Measurements from ENCODE around the gene MRPL37. TPM values are rescaled to one million over a fixed set of nuclear protein-coding genes. Genes with fewer than 3 reads are reported as not detected.
A peak's percentile ranks its signal among the peaks of the same experiment; 100 is the strongest.
"Not testable (repeated sequence)": the region's sequence is repeated elsewhere in the genome, so short reads cannot be mapped to it uniquely, and the experiment has no call there.

Gene MRPL37
- 10 to 100 TPM; 73.5 to 88.4 (median 81.7) TPM for polyA plus RNA-seq (ENCODE audit: insufficient read length in 4 of 4)

DNA sequence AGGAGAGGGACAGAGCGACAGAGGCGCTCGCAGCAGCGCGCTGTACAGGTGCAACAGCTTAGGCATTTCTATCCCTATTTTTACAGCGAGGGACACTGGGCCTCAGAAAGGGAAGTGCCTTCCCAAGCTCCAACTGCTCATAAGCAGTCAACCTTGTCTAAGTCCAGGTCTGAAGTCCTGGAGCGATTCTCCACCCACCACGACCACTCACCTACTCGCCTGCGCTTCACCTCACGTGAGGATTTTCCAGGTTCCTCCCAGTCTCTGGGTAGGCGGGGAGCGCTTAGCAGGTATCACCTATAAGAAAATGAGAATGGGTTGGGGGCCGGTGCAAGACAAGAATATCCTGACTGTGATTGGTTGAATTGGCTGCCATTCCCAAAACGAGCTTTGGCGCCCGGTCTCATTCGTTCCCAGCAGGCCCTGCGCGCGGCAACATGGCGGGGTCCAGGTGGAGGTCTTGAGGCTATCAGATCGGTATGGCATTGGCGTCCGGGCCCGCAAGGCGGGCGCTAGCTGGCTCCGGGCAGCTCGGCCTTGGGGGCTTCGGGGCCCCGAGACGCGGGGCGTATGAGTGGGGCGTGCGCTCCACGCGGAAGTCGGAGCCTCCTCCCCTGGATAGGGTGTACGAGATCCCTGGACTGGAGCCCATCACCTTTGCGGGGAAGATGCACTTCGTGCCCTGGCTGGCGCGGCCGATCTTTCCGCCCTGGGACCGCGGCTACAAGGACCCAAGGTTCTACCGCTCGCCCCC lies at the start of gene MRPL37, which contains the start of gene CYB5RL:
Gene MRPL37, plus strand, starts transcription at position 403 of the 754 bp plus-strand sequence. Its CDS starts 77 bp downstream, at position 480.
Gene CYB5RL, minus strand, starts transcription at position 266 of the 754 bp plus-strand sequence. CDS start 4,414 bp downstream, outside the sequence.
- DNase-seq (ENCODE audit: low read depth in 4 of 4, low spot score in 2 of 4), result peak; percentile 87 to 98 (median 94)

DNA sequence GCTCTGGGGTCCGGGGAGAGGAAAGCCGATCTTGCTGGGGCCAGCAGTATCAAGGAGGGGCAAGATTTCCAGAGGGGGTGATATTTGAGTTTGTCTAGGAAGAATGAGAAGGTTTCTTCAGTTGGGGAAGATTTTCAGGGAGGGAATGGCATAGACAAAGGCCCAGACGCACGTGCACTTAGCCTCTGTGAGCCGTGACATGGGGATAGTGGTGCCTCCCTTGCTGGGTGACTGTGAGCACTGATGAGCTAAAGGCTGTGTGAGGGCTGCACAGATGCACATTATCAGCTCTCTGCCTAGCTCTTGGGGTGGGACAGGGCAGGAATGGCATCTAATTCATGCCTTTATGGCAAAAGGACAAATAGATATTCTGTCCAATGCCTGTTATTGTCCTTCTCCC lies 49.0 kb upstream of the MRPL37 start:
- no peak for DNase-seq (ENCODE audit: low read depth in 4 of 4, low spot score in 2 of 4)

DNA sequence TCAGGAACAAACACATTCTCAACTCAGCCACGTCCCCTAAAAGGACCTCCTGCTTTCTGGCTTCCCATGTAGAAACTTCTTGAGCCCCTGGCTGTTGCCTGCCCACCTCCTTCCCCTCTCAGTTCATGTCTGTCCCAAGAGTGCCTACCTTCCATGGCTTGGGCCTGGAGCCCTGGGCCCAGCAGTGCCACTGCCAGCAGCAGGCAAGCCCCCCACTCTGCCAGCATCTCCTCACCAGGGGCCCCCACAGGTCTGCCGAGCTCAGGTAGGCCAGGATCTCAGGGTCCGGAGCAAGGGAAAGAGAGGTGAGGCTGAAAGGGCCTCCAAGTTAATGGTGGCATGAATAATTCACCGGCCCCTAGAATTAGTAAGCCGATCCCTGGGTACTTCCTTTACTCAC lies 47.3 kb upstream of the MRPL37 start, which contains the start of gene CDCP2:
Gene CDCP2, minus strand, starts transcription at position 305 of the 400 bp plus-strand sequence. Its CDS starts 78 bp downstream, at position 227.
- no peak for DNase-seq (ENCODE audit: low read depth in 4 of 4, low spot score in 2 of 4)

DNA sequence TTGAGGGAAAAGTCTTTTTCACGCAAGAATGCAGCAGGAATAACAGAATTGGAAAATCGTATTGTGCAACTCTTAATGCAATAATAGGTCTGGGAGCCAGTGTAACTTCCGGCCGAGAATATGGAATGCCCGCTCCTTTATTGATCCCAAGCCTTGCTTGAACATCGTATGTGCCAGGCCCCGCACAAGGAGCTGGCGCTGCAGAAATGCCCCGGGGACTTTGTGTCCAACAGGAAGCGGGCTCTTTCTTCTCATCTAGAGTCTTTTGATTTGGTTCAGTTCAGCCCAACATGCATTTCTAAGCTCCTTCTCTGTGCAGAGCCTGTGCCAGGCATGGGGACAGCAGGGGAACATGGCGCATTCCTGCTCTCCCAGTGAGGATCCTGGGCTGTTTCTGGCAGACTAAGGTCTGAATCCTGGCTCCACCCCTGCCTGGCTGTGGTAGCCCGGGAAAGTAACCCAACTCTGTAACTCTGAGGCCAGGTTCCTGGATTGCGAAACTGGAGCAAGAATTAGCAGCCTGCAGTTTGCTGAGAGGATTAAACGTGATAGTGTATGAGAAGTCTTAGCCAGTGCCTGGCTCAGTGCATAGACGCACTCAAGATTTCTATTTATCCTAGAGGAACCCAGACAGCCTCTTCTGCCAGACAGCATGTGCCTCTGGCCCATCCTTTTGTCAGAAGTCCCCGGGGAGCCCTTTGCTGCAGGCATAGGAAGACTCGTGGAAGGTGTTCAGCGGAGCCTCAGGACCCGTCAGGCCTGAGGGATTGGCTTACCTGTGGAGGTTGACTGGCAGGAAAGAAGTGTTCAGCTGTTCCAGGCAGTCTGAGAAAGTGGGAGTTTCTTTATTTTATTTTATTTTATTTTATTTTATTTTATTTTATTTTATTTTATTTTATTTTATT lies 46.2 kb upstream of the MRPL37 start:
- no peak for DNase-seq (ENCODE audit: low read depth in 4 of 4, low spot score in 2 of 4)

DNA sequence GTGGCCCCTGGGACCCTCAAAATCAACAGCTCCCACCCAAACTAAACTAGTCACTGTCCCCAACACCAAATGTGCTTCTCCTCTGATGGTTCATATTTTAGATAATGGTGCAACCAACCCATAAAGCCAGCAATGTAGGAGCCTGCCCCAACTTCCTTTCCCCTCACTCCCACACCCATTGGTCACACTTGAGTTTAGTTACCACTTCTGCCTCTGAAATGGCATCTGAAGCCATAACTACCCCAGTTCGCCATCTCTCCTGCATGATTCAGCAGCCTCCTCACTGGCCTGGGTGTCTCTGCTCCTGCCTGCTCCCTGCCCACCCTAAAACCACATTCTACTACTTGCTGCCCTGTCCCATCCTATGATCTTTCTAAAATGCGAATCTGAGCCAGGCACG lies 43.8 kb upstream of the MRPL37 start:
- no peak for DNase-seq (ENCODE audit: low read depth in 4 of 4, low spot score in 2 of 4)

DNA sequence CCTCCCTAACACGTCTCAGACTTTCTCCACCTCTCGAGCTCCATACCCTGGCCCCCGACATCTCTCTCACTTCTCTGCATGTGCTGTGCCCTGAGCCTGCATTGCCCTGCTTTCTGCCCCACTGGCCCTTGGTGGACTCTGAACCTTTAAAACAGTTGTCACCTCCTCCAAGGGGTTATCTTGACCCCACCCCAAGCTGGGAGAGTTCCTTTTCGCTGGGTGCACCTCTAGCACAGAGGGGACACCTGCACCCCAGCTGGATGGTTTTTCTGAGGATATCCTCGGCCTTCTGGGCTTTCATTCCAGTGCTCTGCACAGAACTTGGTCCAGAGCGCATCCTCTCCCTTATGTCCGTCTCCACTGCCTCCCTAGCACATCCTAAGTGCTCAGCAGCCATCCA lies 43.0 kb upstream of the MRPL37 start:
- DNase-seq (ENCODE audit: low read depth in 4 of 4, low spot score in 2 of 4), result no peak

DNA sequence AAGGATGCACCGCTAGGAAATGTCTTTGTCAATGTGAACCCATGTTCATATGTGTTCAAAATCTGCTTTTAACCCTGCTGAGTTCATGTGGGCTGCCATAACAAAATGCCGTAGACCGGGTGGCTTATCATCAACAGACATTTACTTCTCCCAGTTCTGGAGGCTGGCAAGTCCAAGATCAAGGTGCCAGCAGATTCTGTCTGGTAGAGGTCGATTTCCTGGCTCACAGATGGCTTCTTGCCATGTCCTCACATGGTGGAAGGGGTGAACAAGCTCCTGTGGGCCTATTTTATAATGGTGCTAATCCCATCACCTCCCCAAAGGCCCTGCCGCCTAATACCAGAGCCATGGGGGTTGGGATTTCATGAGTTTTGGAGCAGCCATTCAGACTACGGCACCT lies 42.6 kb upstream of the MRPL37 start:
- no peak for DNase-seq (ENCODE audit: low read depth in 4 of 4, low spot score in 2 of 4)

DNA sequence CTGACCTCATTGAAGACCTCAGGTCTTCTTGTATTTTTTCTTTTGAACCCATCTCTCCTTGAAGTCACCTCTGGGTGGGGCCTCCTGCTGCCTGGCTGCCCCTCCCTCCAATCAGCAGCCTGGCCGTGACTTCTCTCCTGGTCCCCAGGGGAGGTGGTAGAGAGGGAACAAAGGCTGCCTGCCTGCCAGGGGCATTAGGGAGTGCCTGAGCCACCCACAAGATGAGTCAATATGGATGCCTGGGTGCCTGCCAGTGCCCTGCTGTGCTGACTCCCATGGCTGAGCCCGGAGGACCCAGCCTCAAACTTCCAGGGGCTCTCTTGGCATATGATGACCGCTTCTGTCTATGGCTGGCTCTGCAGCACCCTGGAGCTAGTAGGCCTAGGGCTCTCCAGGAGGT lies 41.9 kb upstream of the MRPL37 start:
- no peak for DNase-seq (ENCODE audit: low read depth in 4 of 4, low spot score in 2 of 4)

DNA sequence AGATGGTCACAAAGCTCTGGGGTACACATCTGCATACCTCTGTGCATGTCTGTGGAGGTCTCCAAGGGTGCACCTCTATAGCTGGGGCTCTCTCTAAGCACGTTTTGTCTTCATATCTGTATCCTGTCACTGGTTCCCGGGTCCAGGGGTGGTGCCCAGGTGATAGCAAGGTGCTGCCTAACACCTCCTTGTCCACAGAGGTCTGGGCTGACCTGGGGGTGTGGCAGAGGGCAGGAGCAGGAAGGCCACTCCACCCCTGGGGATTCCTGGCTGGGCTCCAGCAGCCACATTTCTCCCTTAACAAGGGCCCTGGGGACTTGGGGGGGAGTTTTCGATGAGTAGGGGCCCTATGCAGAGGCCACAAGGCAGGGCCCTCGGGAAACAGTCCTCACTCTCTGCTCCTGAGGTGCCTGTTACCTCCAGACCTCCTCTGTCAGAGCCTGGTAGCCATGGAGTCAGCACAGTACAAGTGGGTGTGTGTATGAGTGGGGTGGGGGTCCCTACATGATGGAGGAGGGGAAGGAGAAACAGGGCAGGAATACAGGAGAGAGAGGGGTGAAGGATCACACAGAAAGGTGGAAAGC lies 40.1 kb upstream of the MRPL37 start:
- no peak for DNase-seq (ENCODE audit: low read depth in 4 of 4, low spot score in 2 of 4)

DNA sequence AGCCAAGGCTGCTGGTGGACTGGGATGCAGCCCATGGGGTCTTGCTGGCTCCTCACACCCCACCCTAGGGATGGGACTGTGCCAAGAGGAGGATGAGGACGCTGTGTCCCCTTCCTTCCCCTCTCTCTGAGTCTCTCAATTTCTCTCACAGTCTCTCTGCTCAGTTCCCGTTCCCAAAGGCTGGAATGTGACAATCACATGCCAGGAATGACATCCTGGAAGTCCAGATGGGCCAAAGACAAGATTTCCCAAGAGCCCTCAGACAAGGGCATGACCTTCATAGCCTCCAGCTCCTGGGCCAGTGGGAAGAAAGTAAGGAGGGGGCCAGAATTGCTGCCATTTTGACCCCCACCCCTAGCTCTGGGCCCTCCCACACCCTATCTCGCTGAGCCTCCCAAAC lies 39.6 kb upstream of the MRPL37 start:
- no peak for DNase-seq (ENCODE audit: low read depth in 4 of 4, low spot score in 2 of 4)

DNA sequence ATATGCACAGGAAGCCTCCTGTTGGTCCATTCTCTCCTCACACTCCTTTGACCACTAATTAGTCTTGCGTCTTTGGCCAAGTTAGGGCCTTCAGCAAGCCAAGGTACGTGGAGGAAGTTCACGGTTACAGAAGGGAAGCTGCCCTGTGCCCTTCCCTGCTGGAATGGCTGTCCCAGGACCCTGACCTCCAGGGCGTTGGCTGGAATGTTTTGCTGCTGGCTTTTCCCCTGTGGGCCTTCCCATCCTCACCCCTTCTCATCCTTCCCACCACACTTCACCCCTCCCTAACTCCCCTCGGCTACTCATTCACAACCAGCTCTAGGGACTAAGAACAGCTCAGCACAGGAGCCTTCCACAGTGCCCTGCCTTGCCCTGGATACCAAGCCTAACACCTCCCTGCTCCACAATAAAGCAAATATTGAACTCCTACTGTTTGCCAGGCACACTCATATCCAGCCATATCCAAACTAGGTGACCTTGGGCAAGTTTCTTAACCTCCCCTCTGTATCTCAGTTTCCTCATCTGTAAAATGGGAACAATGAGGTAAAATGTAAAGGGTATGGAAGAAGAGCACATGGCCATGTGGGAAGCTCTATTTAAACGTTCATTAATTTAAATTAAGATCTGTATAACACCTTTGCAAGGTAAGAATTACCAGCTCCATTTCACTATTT lies 38.3 kb upstream of the MRPL37 start:
- no peak for DNase-seq (ENCODE audit: low read depth in 4 of 4, low spot score in 2 of 4)

DNA sequence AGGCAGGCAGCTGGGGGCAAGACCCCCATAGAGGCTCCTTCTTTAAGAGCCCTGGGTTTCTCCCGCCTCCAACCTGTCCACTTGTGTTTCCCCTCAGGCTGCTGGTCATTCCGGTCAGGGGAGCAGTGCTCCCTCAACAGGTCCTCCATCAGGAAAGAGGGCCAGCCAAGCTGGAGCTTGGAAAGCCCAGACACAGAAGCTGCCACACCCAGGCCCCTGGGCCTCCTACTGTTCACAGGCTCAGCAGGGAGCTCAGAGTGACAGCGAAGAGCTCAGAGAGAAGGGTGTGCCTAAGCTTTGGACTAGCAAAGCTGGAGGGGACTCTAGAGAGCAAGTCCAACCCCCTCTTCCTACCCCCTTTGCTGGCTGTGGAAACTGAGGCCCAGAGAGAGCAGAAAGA lies 36.9 kb upstream of the MRPL37 start:
- no peak for DNase-seq (ENCODE audit: low read depth in 4 of 4, low spot score in 2 of 4)

DNA sequence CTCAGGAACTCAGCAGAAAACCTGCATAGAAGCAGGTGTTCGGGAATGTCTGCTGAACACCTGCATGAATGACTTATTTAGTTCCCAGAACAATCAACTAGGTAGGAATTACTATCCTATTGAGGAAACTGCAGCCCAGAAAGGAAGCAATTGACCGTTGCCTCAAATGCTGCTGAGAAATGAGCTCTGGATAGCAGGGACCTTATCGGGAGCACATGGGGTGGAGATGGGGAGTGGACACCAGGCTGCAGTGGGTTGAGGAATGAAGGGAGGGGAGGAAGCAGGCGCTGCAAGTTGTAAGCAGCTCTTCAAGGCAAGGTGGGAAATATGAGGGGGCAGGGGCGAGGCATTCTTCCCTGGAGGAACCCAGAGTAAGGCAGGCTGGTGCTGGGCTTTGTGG lies 36.4 kb upstream of the MRPL37 start:
- no peak for DNase-seq (ENCODE audit: low read depth in 4 of 4, low spot score in 2 of 4)

DNA sequence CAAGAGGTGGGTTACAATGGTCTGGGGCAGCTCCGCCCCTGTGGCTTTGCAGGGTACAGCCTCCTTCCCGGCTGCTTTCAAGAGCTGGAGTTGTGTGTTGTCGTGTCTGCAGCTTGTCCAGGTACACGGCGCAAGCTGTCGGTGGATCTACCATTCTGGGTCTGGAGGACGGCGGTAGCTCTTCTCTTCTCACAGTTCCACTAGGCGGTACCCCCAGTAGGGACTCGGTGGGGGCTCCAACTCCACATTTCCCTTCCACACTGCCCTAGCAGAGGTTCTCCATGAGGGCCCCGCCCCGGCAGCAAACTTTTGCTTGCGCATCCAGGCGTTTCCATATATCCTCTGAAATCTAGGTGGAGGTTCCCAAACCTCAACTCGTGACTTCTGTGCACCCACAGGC lies 34.8 kb upstream of the MRPL37 start:
- no peak for DNase-seq (ENCODE audit: low read depth in 4 of 4, low spot score in 2 of 4)

DNA sequence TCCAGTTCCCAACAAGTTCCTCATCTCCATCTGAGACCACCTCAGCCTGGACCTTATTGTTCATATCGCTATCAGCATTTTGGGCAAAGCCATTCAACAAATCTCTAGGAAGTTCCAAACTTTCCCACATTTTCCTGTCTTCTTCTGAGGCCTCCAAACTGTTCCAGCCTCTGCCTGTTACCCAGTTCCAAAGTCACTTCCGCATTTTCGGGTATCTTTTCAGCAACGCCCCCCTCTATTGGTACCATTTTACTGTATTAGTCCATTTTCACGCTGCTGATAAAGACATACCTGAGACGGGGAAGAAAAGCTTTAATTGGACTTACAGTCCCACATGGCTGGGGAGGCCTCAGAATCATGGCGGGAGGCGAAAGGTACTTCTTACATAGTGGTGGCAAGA lies 33.6 kb upstream of the MRPL37 start:
- not testable (repeated sequence) for DNase-seq (ENCODE audit: low read depth in 4 of 4, low spot score in 2 of 4)

DNA sequence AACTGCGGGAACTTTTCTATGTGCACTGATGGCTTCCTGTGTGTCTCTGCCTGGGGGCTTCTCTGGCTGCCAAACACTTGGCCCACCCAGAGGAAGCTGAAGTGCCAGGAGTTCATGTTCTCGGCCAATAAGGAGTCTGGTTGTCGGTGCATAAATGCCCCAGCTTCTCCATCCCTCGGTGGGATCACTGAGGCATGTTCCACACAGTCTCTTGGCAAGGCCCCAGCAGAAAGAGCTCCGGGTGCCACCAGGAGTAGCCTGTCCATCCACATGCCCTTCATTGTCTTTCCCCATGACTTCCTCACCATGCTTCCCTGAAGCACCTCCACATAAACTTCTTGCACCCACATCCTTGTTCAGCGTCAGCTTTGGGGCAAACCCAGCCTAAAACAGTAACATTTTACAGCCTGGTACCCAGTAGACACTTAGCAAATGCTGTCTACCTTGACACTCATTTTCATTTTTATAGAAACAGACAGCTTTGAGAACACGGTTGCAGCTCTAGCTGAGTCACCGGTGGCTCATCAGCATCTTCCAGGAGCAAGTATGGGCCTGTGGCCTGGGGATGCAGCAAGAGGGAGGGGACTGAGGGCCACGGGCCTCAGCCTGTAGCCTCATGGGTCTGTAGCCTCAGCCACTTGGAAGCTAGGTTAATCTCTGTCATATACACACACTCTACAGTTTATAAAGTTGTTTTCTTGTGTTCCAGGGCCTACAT lies 32.4 kb upstream of the MRPL37 start:
- no peak for DNase-seq (ENCODE audit: low read depth in 4 of 4, low spot score in 2 of 4)

DNA sequence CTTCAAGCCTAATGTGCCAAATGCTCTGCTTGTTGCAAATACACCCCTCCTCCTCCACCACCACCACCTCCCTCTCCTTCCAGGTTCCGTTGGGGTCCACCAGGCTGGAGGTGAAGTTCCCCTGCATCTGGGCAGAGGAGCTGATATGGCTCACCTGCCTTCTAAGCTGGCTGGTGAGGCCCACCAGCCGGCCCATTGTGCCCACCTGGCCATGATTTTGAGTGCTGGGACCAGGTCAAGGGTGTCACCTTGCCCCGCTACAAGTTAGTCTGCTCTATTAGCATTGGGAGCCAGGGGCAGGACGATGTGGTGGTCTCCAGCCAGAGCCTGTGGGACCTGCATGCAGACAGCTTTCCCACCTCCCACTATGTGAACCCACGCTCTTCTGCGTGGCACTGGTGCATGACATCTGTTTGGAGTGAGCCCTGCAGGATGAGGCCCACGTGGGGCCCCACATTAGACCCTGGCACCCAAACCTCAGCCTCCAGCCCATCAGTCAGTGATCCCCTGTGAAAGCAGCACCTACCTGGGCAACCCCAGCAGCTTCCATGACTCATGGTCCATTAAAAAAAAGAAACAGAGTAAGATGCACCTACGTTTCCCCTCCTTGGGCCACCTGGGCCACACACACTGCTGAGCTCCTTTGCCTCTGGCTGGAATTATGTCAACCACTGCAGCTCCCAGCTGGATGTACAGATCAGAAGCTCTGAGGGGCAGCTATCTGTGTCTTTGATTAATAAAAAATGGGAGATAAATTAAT lies 31.6 kb upstream of the MRPL37 start:
- DNase-seq (ENCODE audit: low read depth in 4 of 4, low spot score in 2 of 4), result no peak

DNA sequence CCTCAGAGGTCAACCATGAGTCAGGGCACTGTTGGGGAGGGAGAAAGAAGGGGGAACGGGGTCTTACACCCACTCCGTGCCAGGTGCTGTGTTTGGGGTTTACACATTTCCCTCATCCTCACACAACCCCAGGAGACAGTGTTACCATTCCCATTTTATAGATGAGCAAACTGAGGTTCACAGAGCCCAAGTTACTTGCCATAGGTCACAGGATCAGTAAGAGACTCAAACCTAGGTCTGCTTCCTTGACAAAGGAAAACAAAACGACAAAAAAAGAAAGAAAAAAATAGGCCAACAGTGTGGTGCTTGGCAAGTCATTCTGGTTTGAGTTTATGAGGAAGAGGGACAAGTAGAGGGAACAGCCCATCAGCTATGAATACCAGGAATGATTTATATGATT lies 30.9 kb upstream of the MRPL37 start:
- no peak for DNase-seq (ENCODE audit: low read depth in 4 of 4, low spot score in 2 of 4)

DNA sequence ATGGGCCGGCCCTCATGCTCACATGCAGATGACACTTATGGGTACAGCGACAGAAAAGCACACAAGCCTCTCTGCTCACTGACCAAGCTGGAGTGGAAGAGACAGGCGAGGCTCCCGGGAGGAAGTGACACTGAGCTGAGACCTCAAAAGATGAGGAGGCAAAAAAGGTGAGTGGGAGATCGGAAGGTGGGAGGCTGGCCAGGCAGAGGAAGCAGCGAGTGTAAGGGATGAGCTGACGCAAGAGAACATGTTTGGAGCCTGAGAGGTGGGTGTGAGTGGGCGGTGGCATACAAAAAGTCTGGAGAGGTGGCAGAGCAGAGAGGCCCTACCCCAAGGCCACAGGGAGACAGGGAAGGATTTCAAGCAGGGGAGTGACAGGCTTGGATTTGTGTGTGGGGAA lies 29.0 kb upstream of the MRPL37 start:
- DNase-seq (ENCODE audit: low read depth in 4 of 4, low spot score in 2 of 4), result no peak

Data from left renal cortex interstitium (tissue), 4 donors.